ENCODE measurements around the gene CSF1R. TPM values are rescaled to one million over a fixed set of nuclear protein-coding genes. Genes with fewer than 3 reads are reported as not detected.

The CSF1R gene
- total RNA-seq, 3 donors from 2014 or later, result 11.5 to 79.0 (median 24.1) TPM

DNA sequence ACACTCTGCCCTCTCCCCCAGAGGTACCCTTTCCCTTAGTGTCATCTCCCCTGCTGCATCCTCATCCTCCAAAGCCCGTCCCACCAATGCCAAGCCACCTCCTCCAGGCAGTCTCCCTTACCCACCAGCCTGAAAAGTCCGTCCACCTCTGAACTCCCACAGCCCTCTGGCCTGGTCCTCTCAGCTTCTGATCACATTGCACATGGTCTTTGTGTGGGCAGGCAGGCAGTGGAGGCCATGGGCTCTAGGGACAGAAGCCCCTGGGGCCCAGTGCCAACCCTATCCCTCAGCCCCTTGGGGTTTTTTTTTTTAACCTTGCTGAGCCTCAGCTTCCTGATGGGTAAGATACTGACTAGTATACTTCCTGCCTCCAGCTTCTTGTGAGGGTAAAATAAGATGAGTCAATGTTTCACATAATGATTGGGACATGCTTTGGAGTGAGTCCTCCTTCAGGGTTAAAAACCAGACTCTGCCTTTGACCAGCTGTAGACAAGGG is 19.4 kb downstream of the CSF1R start:
- Histone ChIP-seq H3K4me1 (no peaks in the 10 kb centered on the region), H3K27me3 (no peaks in the 10 kb centered on the region), H3K9me3 (no peaks in the 10 kb centered on the region), H3K36me3 (no peaks in the 10 kb centered on the region), H3K27ac (peak overlapping the region in 1 of 2 donors; percentile 32), H3K4me3 (no peak overlapping the region)
- no peak for DNase-seq (ENCODE audit: low spot score in 2 of 2)
- no peak for TF ChIP-seq POLR2AphosphoS5 (IDR thresholded peaks at IDR 0.05)
- no peak for TF ChIP-seq POLR2A (IDR thresholded peaks at IDR 0.05)
- TF ChIP-seq, protein P1, sequence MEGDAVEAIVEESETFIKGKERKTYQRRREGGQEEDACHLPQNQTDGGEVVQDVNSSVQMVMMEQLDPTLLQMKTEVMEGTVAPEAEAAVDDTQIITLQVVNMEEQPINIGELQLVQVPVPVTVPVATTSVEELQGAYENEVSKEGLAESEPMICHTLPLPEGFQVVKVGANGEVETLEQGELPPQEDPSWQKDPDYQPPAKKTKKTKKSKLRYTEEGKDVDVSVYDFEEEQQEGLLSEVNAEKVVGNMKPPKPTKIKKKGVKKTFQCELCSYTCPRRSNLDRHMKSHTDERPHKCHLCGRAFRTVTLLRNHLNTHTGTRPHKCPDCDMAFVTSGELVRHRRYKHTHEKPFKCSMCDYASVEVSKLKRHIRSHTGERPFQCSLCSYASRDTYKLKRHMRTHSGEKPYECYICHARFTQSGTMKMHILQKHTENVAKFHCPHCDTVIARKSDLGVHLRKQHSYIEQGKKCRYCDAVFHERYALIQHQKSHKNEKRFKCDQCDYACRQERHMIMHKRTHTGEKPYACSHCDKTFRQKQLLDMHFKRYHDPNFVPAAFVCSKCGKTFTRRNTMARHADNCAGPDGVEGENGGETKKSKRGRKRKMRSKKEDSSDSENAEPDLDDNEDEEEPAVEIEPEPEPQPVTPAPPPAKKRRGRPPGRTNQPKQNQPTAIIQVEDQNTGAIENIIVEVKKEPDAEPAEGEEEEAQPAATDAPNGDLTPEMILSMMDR (IDR thresholded peaks at IDR 0.05), result no peak
- intact Hi-C loops (cut with DNase I; ENCODE audit: low total_unique reads), result no loop called here

GRCh38 chr5:150066436-150066835 is 19.9 kb downstream of the CSF1R start:
- H3K36me3 ChIP-seq, result no peaks in the 10 kb centered on the region
- no peaks in the 10 kb centered on the region for H3K4me1 ChIP-seq
- H3K27me3 ChIP-seq, result no peaks in the 10 kb centered on the region
- H3K4me3 ChIP-seq, result no peak overlapping the region
- intact Hi-C loops (cut with DNase I; ENCODE audit: low total_unique reads), result no loop called here
- DNase-seq (ENCODE audit: low spot score in 2 of 2), result no peak
- peak overlapping the region in 1 of 2 donors; percentile 32 for H3K27ac ChIP-seq
- TF ChIP-seq, protein P1 (IDR thresholded peaks at IDR 0.05), result no peak
- TF ChIP-seq POLR2A (IDR thresholded peaks at IDR 0.05), result no peak
- no peak for TF ChIP-seq POLR2AphosphoS5 (IDR thresholded peaks at IDR 0.05)
- no peaks in the 10 kb centered on the region for H3K9me3 ChIP-seq

- H3K27ac ChIP-seq, result peak overlapping the region in 1 of 2 donors; percentile 19
- no peak for DNase-seq (ENCODE audit: low spot score in 2 of 2)
- no peaks in the 10 kb centered on the region for H3K9me3 ChIP-seq
Measured at GRCh38 chr5:150065886-150066285, 20.5 kb downstream of the CSF1R start.

DNA sequence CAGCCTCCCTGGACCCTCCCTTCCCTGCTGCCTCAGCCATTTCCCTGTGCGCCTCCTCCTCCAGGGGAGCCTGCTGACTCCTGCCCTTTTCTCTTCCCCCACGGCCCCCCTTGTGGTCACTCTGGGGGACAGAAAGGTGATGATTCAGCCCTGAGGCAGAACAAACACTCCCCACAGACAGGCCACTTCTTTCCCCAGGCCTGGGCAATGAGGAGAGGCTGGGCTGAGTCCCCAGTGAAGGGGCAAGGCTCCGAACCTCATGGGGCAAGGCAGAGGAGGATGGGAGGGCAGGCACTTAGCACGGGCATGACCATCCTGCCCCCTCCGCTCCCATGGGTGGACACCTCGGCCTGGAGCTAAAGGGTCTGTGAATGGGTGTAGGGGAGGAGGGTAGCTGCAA is 21.0 kb downstream of the CSF1R start:
- peak overlapping the region in 1 of 2 donors; percentile 19 for H3K27ac ChIP-seq
- no peak overlapping the region for H3K4me3 ChIP-seq
- DNase-seq (ENCODE audit: low spot score in 2 of 2), result no peak

More at GRCh38 chr5:150065886-150066285, 20.5 kb downstream of the CSF1R start:
- Histone ChIP-seq H3K36me3 (no peaks in the 10 kb centered on the region), H3K4me1 (no peaks in the 10 kb centered on the region), H3K27me3 (no peaks in the 10 kb centered on the region), H3K4me3 (no peak overlapping the region)
- TF ChIP-seq POLR2A (IDR thresholded peaks at IDR 0.05) (no peak), POLR2AphosphoS5 (IDR thresholded peaks at IDR 0.05) (no peak)
- TF ChIP-seq, protein P1 (IDR thresholded peaks at IDR 0.05), result no peak
- intact Hi-C loops (cut with DNase I; ENCODE audit: low total_unique reads), result no loop called here

DNA sequence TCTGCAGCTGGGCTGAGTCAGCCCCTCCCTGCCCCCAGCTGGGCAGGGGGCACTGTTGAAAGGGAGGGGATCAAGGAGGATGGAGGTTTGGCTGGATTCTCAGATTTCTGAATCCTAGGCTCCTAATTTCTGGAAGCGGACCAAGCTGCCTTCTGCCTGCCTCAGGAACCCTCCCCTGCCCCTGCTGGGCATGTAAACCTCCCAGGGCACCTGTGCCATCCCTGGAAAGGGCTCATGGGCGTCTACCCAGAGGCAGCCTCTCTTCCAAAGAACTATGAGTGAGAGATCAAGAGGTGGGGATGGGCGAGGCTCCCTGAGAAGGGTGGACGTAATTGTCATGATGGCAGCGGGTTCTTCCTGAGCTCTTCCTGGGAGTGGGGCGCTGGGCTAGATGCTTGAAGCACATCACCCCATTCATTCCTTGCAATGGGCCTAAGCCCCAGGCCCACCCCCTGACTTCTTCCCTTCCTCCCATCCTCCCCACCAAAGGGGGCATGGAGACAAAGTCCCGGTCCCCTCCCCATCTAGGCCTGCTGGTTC is 21.6 kb downstream of the CSF1R start:
- H3K9me3 ChIP-seq, result no peaks in the 10 kb centered on the region
- H3K27ac ChIP-seq, result no peak overlapping the region
- intact Hi-C loops (cut with DNase I; ENCODE audit: low total_unique reads), result no loop called here
- no peaks in the 10 kb centered on the region for H3K36me3 ChIP-seq
- DNase-seq (ENCODE audit: low spot score in 2 of 2), result no peak
- TF ChIP-seq, protein P1 (IDR thresholded peaks at IDR 0.05), result no peak
- no peak for TF ChIP-seq POLR2A (IDR thresholded peaks at IDR 0.05)
- TF ChIP-seq POLR2AphosphoS5 (IDR thresholded peaks at IDR 0.05), result no peak
- H3K27me3 ChIP-seq, result no peaks in the 10 kb centered on the region
- no peak overlapping the region for H3K4me3 ChIP-seq
- H3K4me1 ChIP-seq, result no peaks in the 10 kb centered on the region

More for the DNA sequence above, 21.0 kb downstream of the CSF1R start:
- no peaks in the 10 kb centered on the region for H3K36me3 ChIP-seq
- no peaks in the 10 kb centered on the region for H3K4me1 ChIP-seq
- TF ChIP-seq, protein P1 (IDR thresholded peaks at IDR 0.05), result no peak
- TF ChIP-seq POLR2AphosphoS5 (IDR thresholded peaks at IDR 0.05) (no peak), POLR2A (IDR thresholded peaks at IDR 0.05) (no peak)
- H3K27me3 ChIP-seq, result no peaks in the 10 kb centered on the region
- intact Hi-C loops (cut with DNase I; ENCODE audit: low total_unique reads), result no loop called here
- H3K9me3 ChIP-seq, result no peaks in the 10 kb centered on the region

Measured in breast epithelium (tissue), 4 donors.